Right lobe of liver (tissue), 4 donors: ENCODE measurements around the gene ZNF684.
"Not testable (repeated sequence)": the region's sequence is repeated elsewhere in the genome, so short reads cannot be mapped to it uniquely, and the experiment has no call there.

ENCODE experiments used
- POLR2A ChIP-seq: fragments of 450-650 bp; IDR thresholded peaks from one replicate; pipeline ENCODE4 v1.6.1; 2017; ENCODE audit warnings: antibody characterized with exemption, mild to moderate bottlenecking
- TF ChIP-seq, protein P1 (sequence below), 4 donors: fragments of 200-600 bp in 3 of 4; fragments of 450-650 bp in 1 of 4; IDR thresholded peaks; one replicate each; pipeline versions ENCODE4 v1.5.1 to v1.8.0; 2016 to 2022; ENCODE audit warnings: antibody characterized with exemption in 4 of 4, mild to moderate bottlenecking in 2 of 4
- donor health status: DM: no; HTN: no; CAD: no.
- donor health status: DM: no; HTN: no; CAD: no.
- donor health status: DM: no; HTN: yes; CAD: no.

DNA sequence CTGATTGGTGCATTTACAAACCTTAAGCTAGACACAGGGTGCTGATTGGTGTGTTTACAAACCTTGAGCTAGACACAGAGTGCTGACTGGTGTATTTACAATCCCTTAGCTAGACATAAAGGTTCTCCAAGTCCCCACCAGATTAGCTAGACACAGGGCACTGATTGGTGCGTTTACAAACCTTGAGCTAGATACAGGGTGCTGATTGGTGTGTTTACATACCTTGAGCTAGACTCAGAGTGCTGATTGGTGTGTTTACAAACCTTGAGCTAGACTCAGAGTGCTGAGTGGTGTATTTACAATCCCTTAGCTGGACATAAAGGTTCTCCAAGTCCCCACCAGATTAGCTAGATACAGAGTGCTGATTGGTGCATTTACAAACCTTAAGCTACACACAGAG, 26.8 kb downstream of the ZNF684 start:
- TF ChIP-seq POLR2A = not testable (repeated sequence)
- TF ChIP-seq, protein P1, sequence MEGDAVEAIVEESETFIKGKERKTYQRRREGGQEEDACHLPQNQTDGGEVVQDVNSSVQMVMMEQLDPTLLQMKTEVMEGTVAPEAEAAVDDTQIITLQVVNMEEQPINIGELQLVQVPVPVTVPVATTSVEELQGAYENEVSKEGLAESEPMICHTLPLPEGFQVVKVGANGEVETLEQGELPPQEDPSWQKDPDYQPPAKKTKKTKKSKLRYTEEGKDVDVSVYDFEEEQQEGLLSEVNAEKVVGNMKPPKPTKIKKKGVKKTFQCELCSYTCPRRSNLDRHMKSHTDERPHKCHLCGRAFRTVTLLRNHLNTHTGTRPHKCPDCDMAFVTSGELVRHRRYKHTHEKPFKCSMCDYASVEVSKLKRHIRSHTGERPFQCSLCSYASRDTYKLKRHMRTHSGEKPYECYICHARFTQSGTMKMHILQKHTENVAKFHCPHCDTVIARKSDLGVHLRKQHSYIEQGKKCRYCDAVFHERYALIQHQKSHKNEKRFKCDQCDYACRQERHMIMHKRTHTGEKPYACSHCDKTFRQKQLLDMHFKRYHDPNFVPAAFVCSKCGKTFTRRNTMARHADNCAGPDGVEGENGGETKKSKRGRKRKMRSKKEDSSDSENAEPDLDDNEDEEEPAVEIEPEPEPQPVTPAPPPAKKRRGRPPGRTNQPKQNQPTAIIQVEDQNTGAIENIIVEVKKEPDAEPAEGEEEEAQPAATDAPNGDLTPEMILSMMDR (IDR thresholded peaks at IDR 0.05) = not testable (repeated sequence)
